ENCODE results near the gene SHLD1. TPM values are rescaled to one million over a fixed set of nuclear protein-coding genes. Genes with fewer than 3 reads are reported as not detected.

The SHLD1 gene
- total RNA-seq, 2 donors from 2014 or later: 4.0 to 6.6 TPM

DNA sequence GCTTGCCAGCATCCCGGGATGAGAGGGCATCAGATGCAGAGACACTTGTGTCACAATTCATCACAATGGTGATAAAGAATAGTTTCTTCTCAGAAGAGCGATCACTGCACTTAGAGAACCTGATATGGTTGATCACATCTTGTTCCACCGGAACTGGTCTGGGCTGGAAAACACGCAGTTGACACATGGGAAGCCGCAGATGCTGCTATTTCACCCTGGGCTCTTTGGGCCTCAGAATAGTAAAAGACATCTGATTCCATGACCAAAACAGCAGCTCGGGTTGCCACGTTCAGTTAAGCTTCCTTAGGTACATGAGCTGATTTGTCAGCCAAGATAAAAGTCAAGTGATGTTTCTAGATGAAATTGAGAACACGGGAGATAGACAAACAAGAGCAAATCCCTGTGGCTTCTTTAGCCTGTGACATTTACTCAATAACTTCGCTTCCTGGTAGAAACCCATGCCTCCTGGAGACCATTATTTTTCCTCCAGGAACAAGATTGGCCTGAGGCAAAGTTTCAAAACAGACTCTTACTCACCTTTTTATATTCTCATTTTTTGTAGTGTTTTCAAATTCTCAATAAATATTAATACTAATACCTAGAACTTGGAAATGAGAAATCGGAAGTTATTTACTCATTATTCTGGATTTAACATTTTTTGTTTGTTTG, 140.7 kb downstream of the SHLD1 start:
- DNase-seq: no peak
- H3K9ac ChIP-seq (ENCODE audit: extremely low read depth, low read length, poor library complexity, severe bottlenecking): no peak overlapping the region
- 92 to 94% methylated on average over 9 to 10 of the region's 10 CpGs for WGBS, 2 experiments (ENCODE audit: insufficient coverage in 1 of 2, insufficient read length in 1 of 2)
- no peak overlapping the region for H3K4me3 ChIP-seq (ENCODE audit: low read length)
- H3K27ac ChIP-seq (ENCODE audit: low read depth, low read length): no peak overlapping the region
- H3K9me3 ChIP-seq (ENCODE audit: control insufficient read depth, low read length): no peaks in the 10 kb centered on the region
- no peak overlapping the region for H3K4me3 Mint-ChIP-seq
- no peaks in the 10 kb centered on the region for H3K4me1 ChIP-seq (ENCODE audit: control insufficient read depth, insufficient read depth, low read length)
- no peaks in the 10 kb centered on the region for H3K4me1 Mint-ChIP-seq
- TF ChIP-seq, protein P1, sequence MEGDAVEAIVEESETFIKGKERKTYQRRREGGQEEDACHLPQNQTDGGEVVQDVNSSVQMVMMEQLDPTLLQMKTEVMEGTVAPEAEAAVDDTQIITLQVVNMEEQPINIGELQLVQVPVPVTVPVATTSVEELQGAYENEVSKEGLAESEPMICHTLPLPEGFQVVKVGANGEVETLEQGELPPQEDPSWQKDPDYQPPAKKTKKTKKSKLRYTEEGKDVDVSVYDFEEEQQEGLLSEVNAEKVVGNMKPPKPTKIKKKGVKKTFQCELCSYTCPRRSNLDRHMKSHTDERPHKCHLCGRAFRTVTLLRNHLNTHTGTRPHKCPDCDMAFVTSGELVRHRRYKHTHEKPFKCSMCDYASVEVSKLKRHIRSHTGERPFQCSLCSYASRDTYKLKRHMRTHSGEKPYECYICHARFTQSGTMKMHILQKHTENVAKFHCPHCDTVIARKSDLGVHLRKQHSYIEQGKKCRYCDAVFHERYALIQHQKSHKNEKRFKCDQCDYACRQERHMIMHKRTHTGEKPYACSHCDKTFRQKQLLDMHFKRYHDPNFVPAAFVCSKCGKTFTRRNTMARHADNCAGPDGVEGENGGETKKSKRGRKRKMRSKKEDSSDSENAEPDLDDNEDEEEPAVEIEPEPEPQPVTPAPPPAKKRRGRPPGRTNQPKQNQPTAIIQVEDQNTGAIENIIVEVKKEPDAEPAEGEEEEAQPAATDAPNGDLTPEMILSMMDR (conservative IDR thresholded peaks at IDR 0.05): no peak
- H3K9me3 Mint-ChIP-seq: no peaks in the 10 kb centered on the region
- H3K27me3 Mint-ChIP-seq (ENCODE audit: insufficient read depth): peaks cover 2% of the 10 kb centered on the region
- H3K27ac Mint-ChIP-seq: no peak overlapping the region
- no peaks in the 10 kb centered on the region for H3K27me3 ChIP-seq (ENCODE audit: control insufficient read depth, insufficient read depth, low read length, poor library complexity, severe bottlenecking)
- no peaks in the 10 kb centered on the region for H3K36me3 ChIP-seq (ENCODE audit: control insufficient read depth, insufficient read depth, low read length)
- H3K36me3 Mint-ChIP-seq (ENCODE audit: low read depth): no peaks in the 10 kb centered on the region

DNA sequence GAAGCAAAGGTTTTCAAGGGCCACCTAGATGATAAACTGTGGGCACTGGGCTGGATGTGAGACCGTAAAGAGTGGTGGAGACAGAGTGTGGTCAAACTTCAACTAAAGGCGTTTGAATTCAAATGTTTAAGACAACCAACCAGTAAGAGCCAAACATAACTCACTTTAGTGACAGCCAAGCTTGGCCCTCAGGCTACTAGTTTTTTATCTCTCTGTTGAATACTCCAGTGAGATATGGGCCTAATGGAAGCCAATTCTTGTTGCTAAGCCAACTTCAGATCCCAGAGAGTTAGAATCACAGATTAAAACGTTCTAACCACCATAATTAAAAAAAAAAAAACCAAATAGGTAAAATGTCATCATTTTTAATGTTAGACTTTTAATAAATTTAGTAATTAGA, 142.9 kb downstream of the SHLD1 start:
- Histone ChIP-seq H3K27ac (ENCODE audit: low read depth, low read length) (no peak overlapping the region), H3K27me3 (ENCODE audit: control insufficient read depth, insufficient read depth, low read length, poor library complexity, severe bottlenecking) (no peaks in the 10 kb centered on the region), H3K9me3 (ENCODE audit: control insufficient read depth, low read length) (no peaks in the 10 kb centered on the region), H3K9ac (ENCODE audit: extremely low read depth, low read length, poor library complexity, severe bottlenecking) (no peak overlapping the region), H3K4me3 (ENCODE audit: low read length) (no peak overlapping the region), H3K4me1 (ENCODE audit: control insufficient read depth, insufficient read depth, low read length) (no peaks in the 10 kb centered on the region), H3K36me3 (ENCODE audit: control insufficient read depth, insufficient read depth, low read length) (no peaks in the 10 kb centered on the region)
- Mint-ChIP-seq H3K9me3 (no peaks in the 10 kb centered on the region), H3K27ac (no peak overlapping the region), H3K4me1 (no peaks in the 10 kb centered on the region), H3K4me3 (no peak overlapping the region), H3K27me3 (ENCODE audit: insufficient read depth) (peaks cover 7% of the 10 kb centered on the region), H3K36me3 (ENCODE audit: low read depth) (no peaks in the 10 kb centered on the region)
- TF ChIP-seq, protein P1 (conservative IDR thresholded peaks at IDR 0.05): no peak
- DNase-seq: no peak
- 89 to 95% methylated on average over 2 of the region's 3 CpGs for WGBS, 2 experiments (ENCODE audit: insufficient coverage in 1 of 2, insufficient read length in 1 of 2)

- no peaks in the 10 kb centered on the region for H3K9me3 Mint-ChIP-seq
- 90 to 93% methylated on average over 2 of the region's 2 CpGs for WGBS, 2 experiments (ENCODE audit: insufficient coverage in 1 of 2, insufficient read length in 1 of 2)
- no peaks in the 10 kb centered on the region for H3K4me1 Mint-ChIP-seq
- Histone ChIP-seq H3K36me3 (ENCODE audit: control insufficient read depth, insufficient read depth, low read length) (no peaks in the 10 kb centered on the region), H3K9me3 (ENCODE audit: control insufficient read depth, low read length) (no peaks in the 10 kb centered on the region), H3K4me3 (ENCODE audit: low read length) (no peak overlapping the region), H3K27ac (ENCODE audit: low read depth, low read length) (no peak overlapping the region), H3K4me1 (ENCODE audit: control insufficient read depth, insufficient read depth, low read length) (no peaks in the 10 kb centered on the region), H3K9ac (ENCODE audit: extremely low read depth, low read length, poor library complexity, severe bottlenecking) (no peak overlapping the region), H3K27me3 (ENCODE audit: control insufficient read depth, insufficient read depth, low read length, poor library complexity, severe bottlenecking) (no peaks in the 10 kb centered on the region)
- TF ChIP-seq, protein P1 (conservative IDR thresholded peaks at IDR 0.05): no peak
- no peak for DNase-seq
- H3K27me3 Mint-ChIP-seq (ENCODE audit: insufficient read depth): peaks cover 7% of the 10 kb centered on the region
- H3K36me3 Mint-ChIP-seq (ENCODE audit: low read depth): no peaks in the 10 kb centered on the region
- no peak overlapping the region for H3K27ac Mint-ChIP-seq
- H3K4me3 Mint-ChIP-seq: no peak overlapping the region
Observed at GRCh38 chr20:5893621-5894020, 143.4 kb downstream of the SHLD1 start.

Measured in endodermal cell (in vitro differentiated cells).